Keratinocyte (primary cell): ENCODE measurements around the gene PIGQ.

Experiments
- EZH2 ChIP-seq: IDR thresholded peaks from one replicate; pipeline ENCODE4 v1.6.1; 2012; ENCODE audit warnings: inconsistent platforms, mild to moderate bottlenecking, low read length, moderate library complexity
- TF ChIP-seq, protein P1 (sequence below), 3 experiments: IDR thresholded peaks in 1 of 3; conservative IDR thresholded peaks in 1 of 3; optimal IDR thresholded peaks in 1 of 3; 2 replicates in 2 of 3; 3 replicates in 1 of 3; pipeline versions ENCODE3 to v1.5.1; 2011; ENCODE audit warnings: low read length in 3 of 3, mild to moderate bottlenecking in 3 of 3, moderate library complexity in 2 of 3, control low read depth in 1 of 3, inconsistent platforms in 1 of 3; ENCODE audit not compliant: insufficient read depth in 2 of 3; ENCODE audit errors: extremely low read depth in 1 of 3

DNA sequence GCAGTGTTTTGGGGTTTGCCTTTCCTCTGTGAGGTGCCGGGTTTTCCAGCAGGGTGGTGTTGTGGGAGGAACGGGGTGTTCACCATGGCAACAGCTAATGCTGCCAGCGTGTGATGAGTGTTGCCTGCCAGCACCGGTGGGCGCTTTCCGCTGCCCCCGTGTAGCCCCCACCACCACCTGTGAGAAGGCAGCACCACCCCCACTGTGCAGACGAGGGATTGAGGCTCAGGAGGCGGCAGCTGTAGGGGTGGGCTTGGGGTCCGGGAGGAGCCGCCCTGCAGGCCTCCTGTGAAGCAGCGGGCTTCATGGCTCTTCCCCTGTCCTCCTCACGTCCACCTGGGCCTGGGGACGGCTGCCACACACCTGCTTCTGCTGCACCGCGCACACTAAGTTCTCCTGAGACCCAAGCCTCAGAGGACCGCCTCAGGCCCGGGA lies 25.3 kb downstream of the PIGQ start:
- TF ChIP-seq, protein P1, sequence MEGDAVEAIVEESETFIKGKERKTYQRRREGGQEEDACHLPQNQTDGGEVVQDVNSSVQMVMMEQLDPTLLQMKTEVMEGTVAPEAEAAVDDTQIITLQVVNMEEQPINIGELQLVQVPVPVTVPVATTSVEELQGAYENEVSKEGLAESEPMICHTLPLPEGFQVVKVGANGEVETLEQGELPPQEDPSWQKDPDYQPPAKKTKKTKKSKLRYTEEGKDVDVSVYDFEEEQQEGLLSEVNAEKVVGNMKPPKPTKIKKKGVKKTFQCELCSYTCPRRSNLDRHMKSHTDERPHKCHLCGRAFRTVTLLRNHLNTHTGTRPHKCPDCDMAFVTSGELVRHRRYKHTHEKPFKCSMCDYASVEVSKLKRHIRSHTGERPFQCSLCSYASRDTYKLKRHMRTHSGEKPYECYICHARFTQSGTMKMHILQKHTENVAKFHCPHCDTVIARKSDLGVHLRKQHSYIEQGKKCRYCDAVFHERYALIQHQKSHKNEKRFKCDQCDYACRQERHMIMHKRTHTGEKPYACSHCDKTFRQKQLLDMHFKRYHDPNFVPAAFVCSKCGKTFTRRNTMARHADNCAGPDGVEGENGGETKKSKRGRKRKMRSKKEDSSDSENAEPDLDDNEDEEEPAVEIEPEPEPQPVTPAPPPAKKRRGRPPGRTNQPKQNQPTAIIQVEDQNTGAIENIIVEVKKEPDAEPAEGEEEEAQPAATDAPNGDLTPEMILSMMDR (optimal IDR thresholded peaks at IDR 0.05 in 1 of 3, IDR thresholded peaks at IDR 0.05 in 1 of 3, conservative IDR thresholded peaks at IDR 0.05 in 1 of 3; ENCODE audit: extremely low read depth in 1 of 3, insufficient read depth in 2 of 3, low read length in 3 of 3), result no peak
- TF ChIP-seq EZH2, result no peak
